GM12801 (cell line): Measurements from ENCODE around the gene IL36G.

ENCODE experiments used
- TF ChIP-seq, protein P1 (sequence below): IDR thresholded peaks from one replicate; pipeline ENCODE4 v1.5.1; 2011; ENCODE audit warnings: control low read depth; ENCODE audit not compliant: insufficient read length; ENCODE audit errors: extremely low read depth

IL36G gene

DNA sequence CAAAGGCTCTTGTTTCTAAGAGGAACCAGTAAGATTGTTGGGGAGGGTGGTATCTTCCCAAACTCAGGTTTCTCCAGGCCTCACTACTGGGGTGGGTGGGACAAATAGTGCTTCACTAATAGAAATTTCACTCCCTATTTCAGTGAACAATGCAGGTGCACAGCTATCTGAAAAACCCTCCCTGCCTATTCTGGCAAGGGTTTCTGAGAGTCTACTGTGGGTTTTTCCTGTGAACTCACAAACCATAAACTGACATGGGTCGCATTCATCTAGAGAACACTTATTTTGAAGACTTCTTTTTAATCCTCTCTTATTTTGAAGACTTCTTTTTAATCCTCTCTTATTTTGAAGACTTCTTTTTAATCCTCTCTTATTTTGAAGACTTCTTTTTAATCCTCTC, 31.8 kb downstream of the IL36G start:
- TF ChIP-seq, protein P1, sequence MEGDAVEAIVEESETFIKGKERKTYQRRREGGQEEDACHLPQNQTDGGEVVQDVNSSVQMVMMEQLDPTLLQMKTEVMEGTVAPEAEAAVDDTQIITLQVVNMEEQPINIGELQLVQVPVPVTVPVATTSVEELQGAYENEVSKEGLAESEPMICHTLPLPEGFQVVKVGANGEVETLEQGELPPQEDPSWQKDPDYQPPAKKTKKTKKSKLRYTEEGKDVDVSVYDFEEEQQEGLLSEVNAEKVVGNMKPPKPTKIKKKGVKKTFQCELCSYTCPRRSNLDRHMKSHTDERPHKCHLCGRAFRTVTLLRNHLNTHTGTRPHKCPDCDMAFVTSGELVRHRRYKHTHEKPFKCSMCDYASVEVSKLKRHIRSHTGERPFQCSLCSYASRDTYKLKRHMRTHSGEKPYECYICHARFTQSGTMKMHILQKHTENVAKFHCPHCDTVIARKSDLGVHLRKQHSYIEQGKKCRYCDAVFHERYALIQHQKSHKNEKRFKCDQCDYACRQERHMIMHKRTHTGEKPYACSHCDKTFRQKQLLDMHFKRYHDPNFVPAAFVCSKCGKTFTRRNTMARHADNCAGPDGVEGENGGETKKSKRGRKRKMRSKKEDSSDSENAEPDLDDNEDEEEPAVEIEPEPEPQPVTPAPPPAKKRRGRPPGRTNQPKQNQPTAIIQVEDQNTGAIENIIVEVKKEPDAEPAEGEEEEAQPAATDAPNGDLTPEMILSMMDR, result no peak

DNA sequence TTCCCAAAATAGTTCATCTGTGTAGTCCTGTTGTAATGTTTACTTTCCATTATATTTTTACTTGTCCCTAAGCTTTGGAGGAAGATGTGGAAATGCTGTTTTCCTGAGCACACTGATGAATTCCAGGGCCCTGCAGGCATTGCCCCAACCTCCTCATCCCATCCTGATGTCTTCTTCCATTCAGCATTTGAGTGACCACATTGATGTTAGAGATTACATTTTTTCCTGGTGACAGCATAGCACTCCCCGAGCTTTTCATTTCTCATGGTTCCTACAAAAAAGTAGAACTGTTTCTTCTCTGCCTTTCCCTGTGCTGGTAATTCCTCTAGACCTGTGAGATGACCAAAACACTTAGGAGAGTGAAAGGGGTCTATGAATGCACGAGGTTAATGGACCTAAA, 32.3 kb downstream of the IL36G start:
- TF ChIP-seq, protein P1, result no peak

DNA sequence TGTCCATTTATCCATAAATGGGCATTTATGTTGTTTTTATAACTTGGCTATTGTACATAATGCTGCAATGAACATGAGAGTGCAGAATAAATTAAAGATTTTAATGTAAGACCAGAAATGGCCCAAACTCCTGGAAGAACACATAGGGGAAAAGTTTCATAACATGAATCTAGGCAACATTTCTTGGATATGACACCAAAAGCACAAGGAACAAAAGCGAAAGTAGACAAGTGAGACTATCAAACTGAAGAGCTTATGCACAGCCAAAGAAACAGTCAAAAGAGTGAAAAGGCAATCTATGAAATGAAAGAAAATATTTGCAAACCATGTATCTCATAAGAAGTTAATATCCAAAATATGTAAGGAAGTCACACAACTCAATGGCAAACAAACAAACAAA, 33.3 kb downstream of the IL36G start:
- TF ChIP-seq, protein P1, result no peak

DNA sequence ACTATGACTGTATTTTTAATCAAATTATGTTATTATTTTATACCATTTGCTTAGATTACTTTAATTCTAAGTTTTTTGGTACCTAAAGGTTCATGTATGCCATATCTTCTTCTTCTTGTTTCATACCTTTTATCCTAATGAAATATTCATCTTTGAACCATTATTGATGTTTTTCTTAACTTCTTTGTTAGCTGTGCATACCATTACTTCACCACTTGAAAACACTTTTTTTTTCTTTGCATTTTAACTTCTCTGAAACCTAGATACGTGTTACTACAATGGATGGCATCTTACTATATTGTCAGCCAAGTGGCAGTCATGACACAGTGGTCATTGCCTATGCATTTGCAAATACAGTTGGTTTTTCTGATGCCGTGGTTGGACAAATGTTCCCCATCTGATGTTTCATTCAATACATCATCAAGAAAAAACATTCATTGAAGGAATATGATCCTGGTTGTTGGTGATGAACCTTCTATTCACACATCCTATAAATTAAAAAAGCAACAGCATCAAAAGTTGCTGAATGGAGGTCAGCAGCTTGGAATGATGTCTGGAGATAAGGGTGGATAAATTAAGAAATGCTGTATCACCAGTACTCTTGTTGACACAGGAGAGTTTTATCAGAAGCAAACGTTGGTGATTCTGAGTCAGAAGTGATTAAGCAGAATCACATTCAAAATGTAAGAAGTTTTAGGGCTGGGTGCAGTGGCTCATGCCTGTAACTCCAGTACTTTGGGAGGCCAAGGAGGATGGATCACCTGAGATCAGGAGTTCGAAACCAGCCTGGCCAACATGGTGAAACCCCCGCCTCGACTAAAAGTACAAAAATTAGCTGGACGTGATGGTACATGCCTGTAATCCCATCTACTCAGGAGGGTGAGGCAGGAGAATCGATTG, 34.9 kb downstream of the IL36G start:
- TF ChIP-seq, protein P1, result no peak

DNA sequence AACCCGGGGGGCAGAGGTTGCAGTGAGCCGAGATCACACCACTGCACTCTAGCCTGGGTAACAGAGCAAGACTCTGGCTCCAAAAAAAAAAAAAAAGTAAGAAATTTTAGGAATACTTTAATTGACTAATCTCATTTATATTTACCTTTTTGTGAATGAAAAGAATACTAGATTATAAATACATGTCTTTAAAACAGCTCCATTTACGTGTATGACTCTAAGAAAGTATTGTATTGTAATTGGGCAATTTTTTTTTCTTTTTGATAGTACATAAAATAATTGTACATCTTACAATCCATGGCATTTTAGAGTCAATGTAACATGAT, 35.5 kb downstream of the IL36G start:
- TF ChIP-seq, protein P1, result no peak

GRCh38 chr2:113014067-113014466, 36.3 kb downstream of the IL36G start:
- TF ChIP-seq, protein P1, result no peak

DNA sequence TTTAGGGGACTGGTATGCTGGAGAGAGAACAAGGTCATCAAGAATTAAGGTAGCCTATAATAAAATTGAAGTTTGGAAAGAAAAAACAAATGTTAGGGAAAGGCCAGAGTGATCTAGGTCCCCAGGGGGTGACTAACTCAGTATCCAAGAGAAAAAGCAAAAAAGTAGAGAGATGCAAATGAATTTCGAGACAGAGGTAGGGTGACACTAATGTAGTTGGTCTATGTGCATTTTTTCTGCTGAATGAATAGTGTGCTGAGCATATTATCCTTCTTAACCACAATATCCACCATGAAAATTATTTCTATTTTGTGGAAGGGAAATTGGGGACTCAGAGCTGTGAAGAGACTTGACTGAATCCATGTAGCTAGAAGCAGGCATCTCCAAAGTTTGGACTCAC, 37.2 kb downstream of the IL36G start:
- TF ChIP-seq, protein P1, result no peak
